ENCODE data around the gene AP1M1.

The AP1M1 gene

DNA sequence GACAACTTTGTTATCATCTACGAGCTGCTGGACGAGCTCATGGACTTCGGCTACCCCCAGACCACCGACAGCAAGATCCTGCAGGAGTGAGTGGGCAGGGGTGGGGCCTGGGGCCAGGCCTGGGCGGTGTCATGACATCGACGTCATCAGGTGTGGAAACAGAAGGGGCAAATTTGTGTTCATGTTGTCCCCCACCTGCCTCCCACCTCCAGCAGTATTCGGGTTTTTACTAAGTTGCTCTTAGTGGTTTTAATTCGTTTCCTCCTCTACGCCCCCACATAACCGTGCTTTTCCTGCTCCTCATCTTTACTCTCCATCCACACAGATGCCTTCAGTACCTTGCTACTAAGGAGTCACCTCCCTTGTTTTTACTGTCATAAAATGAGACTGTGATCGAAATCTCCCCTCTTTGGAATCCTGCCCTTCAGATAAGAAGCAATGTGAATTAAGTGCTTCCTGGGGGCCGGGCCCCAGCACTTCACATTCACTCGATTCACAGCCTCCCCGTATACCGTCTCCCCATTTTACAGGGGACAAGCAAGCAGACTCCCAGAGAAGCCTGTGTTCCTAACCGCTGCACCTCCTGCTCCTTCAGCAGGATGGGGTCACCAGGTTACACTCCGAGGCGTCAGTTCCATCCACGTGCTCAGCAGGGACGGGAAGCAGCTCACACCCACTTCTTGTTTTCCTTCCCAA, 10.5 kb downstream of the AP1M1 start:
- Histone ChIP-seq H4K20me1 (ENCODE audit: low read depth, low read length) (no peaks in the 10 kb centered on the region), H3K27me3 (ENCODE audit: low read length) (no peaks in the 10 kb centered on the region), H3K36me3 (ENCODE audit: low read length) (0 out of 2 replicates have a peak, but pooled peaks cover 3% of the 10 kb centered on the region), H3K79me2 (ENCODE audit: insufficient read depth, low read length) (no peaks in the 10 kb centered on the region), H3F3A (ENCODE audit: insufficient read depth) (no peaks in the 10 kb centered on the region), H3K4me3 (ENCODE audit: insufficient read depth, low read length, poor library complexity, severe bottlenecking) (no peak overlapping the region), H3K9me3 (ENCODE audit: insufficient read depth, low read length) (no peaks in the 10 kb centered on the region), H3K9ac (ENCODE audit: low read length) (no peak overlapping the region), H3K27ac (ENCODE audit: low read depth, low read length) (no peak overlapping the region), H3K9me2 (replicated peaks; ENCODE audit: insufficient read depth, low read length) (no peaks in the 10 kb centered on the region), H2AFZ (ENCODE audit: low read depth, low read length, severe bottlenecking) (no peak overlapping the region), H3K4me2 (ENCODE audit: low read depth, low read length, poor library complexity, severe bottlenecking) (no peak overlapping the region)
- TF ChIP-seq, protein P1, sequence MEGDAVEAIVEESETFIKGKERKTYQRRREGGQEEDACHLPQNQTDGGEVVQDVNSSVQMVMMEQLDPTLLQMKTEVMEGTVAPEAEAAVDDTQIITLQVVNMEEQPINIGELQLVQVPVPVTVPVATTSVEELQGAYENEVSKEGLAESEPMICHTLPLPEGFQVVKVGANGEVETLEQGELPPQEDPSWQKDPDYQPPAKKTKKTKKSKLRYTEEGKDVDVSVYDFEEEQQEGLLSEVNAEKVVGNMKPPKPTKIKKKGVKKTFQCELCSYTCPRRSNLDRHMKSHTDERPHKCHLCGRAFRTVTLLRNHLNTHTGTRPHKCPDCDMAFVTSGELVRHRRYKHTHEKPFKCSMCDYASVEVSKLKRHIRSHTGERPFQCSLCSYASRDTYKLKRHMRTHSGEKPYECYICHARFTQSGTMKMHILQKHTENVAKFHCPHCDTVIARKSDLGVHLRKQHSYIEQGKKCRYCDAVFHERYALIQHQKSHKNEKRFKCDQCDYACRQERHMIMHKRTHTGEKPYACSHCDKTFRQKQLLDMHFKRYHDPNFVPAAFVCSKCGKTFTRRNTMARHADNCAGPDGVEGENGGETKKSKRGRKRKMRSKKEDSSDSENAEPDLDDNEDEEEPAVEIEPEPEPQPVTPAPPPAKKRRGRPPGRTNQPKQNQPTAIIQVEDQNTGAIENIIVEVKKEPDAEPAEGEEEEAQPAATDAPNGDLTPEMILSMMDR (IDR thresholded peaks at IDR 0.05; ENCODE audit: insufficient read depth, low read length, poor library complexity, severe bottlenecking), result no peak
- TF ChIP-seq EZH2phosphoT487 (conservative IDR thresholded peaks at IDR 0.05; ENCODE audit: low read length), result no peak

DNA sequence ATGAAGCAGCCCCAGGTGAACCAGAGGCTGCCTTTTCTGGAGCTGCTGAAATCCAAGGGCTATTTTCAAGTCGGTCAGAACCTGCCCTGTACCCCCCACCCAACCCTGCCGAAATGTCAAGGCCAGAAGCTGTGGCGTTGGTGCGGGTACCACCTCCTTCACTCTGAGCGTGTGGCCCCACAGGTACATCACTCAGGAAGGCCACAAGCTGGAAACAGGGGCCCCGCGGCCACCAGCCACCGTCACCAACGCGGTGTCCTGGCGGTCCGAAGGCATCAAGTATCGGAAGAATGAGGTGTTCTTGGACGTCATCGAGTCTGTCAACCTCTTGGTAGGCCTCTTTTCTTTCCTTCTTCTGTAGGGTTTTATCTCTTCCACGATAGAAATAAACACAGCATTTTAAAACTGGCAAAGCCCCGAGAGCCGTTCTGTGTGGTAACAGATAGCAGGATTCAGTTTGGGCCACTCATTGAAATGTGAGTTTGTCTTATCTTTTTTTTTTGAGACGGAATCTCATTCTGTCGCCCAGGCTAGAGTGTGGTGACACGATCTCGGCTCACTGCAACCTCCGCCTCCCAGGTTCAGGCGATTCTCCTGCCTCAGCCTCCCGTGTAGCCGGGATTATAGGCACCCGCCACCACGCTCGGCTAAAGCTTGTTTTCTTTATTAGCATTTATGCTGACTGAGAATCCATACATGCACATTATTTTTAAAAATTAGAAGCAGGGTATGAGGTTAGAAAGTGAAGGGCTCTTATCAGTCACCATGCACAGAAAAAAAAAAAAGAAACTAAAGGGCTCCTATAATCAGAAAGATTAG, 11.3 kb downstream of the AP1M1 start:
- Histone ChIP-seq H3K4me3 (ENCODE audit: insufficient read depth, low read length, poor library complexity, severe bottlenecking) (no peak overlapping the region), H3K9me3 (ENCODE audit: insufficient read depth, low read length) (no peaks in the 10 kb centered on the region), H3K27ac (ENCODE audit: low read depth, low read length) (no peak overlapping the region), H3K9me2 (replicated peaks; ENCODE audit: insufficient read depth, low read length) (no peaks in the 10 kb centered on the region), H2AFZ (ENCODE audit: low read depth, low read length, severe bottlenecking) (no peak overlapping the region), H3F3A (ENCODE audit: insufficient read depth) (no peaks in the 10 kb centered on the region), H3K36me3 (ENCODE audit: low read length) (0 out of 2 replicates have a peak, but pooled peaks cover 3% of the 10 kb centered on the region), H3K9ac (ENCODE audit: low read length) (no peak overlapping the region), H4K20me1 (ENCODE audit: low read depth, low read length) (no peaks in the 10 kb centered on the region), H3K4me2 (ENCODE audit: low read depth, low read length, poor library complexity, severe bottlenecking) (no peak overlapping the region), H3K79me2 (ENCODE audit: insufficient read depth, low read length) (0 out of 2 replicates have a peak, but pooled peaks cover 8% of the 10 kb centered on the region), H3K27me3 (ENCODE audit: low read length) (no peaks in the 10 kb centered on the region)
- TF ChIP-seq, protein P1 (IDR thresholded peaks at IDR 0.05; ENCODE audit: insufficient read depth, low read length, poor library complexity, severe bottlenecking), result no peak
- no peak for TF ChIP-seq EZH2phosphoT487 (conservative IDR thresholded peaks at IDR 0.05; ENCODE audit: low read length)

DNA sequence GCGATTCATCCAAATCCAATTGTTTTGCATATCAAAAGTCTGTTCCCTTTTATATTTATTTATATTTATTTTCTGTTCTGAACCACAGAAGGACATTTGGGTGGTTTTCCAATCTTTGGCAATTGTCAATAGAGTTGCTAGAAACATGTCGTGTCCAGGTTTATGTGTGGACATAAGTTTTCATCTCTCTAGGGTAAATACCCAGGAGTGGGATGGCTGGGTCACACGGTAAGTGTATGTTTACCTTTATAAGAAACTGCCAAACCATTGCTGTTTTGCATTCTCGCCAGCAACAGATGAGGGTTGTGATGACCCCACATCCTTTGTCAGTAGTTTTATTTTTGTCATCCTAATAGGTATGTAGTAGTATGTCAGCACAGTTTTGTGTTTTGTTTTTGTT, 12.5 kb downstream of the AP1M1 start:
- no peaks in the 10 kb centered on the region for H3K9me3 ChIP-seq (ENCODE audit: insufficient read depth, low read length)
- 0 out of 2 replicates have a peak, but pooled peaks cover 3% of the 10 kb centered on the region for H3K36me3 ChIP-seq (ENCODE audit: low read length)
- no peak for TF ChIP-seq EZH2phosphoT487 (conservative IDR thresholded peaks at IDR 0.05; ENCODE audit: low read length)
- TF ChIP-seq, protein P1 (IDR thresholded peaks at IDR 0.05; ENCODE audit: insufficient read depth, low read length, poor library complexity, severe bottlenecking), result no peak
- H4K20me1 ChIP-seq (ENCODE audit: low read depth, low read length), result no peaks in the 10 kb centered on the region
- H3K9ac ChIP-seq (ENCODE audit: low read length), result no peak overlapping the region
- no peaks in the 10 kb centered on the region for H3K27me3 ChIP-seq (ENCODE audit: low read length)
- H3K9me2 ChIP-seq (replicated peaks; ENCODE audit: insufficient read depth, low read length), result no peaks in the 10 kb centered on the region
- no peak overlapping the region for H3K27ac ChIP-seq (ENCODE audit: low read depth, low read length)
- H3K4me2 ChIP-seq (ENCODE audit: low read depth, low read length, poor library complexity, severe bottlenecking), result no peak overlapping the region
- no peak overlapping the region for H3K4me3 ChIP-seq (ENCODE audit: insufficient read depth, low read length, poor library complexity, severe bottlenecking)
- H3F3A ChIP-seq (ENCODE audit: insufficient read depth), result no peaks in the 10 kb centered on the region
- H2AFZ ChIP-seq (ENCODE audit: low read depth, low read length, severe bottlenecking), result no peak overlapping the region
- H3K79me2 ChIP-seq (ENCODE audit: insufficient read depth, low read length), result 0 out of 2 replicates have a peak, but pooled peaks cover 8% of the 10 kb centered on the region

Measured in SU-DHL-6 (cell line).